Activated CD4-positive, alpha-beta T cell treated with anti-CD3 and anti-CD28 coated beads, Interleukin-2, amount 10 ng/mL, durations not matched to agents 24 days and 14 days (primary cell): Measurements from ENCODE around the gene ZER1. TPM values are rescaled to one million over a fixed set of nuclear protein-coding genes. Genes with fewer than 3 reads are reported as not detected.

Experiments
- DNase-seq: peaks from one replicate; pipeline ENCODE4 v3.0.0; 2022
- H3K27ac Mint-ChIP-seq: one replicate; pipeline ENCODE4 v1.8.0; 2022; ENCODE audit warnings: mild to moderate bottlenecking, mixed read lengths
- H3K27me3 Mint-ChIP-seq: one replicate; pipeline ENCODE4 v1.8.0; 2022; ENCODE audit warnings: mixed read lengths
- H3K36me3 Mint-ChIP-seq: one replicate; pipeline ENCODE4 v1.8.0; 2022; ENCODE audit warnings: low read depth, mild to moderate bottlenecking, mixed read lengths
- H3K4me1 Mint-ChIP-seq: one replicate; pipeline ENCODE4 v1.8.0; 2021; ENCODE audit warnings: mixed read lengths
- H3K4me3 Mint-ChIP-seq: one replicate; pipeline ENCODE4 v1.8.0; 2022; ENCODE audit warnings: mild to moderate bottlenecking, moderate library complexity, mixed read lengths
- H3K9me3 Mint-ChIP-seq: one replicate; pipeline ENCODE4 v1.8.0; 2021; ENCODE audit warnings: mixed read lengths
- intact Hi-C: fragments of 100-400 bp; cut with micrococcal nuclease; formaldehyde crosslinking; loops from one replicate; pipeline ENCODE4 v1.15.1; 2023
- total RNA-seq: library from RNA; stranded (reverse); gene quantifications from 2 replicates; pipeline ENCODE4 v1.2.3, GENCODE V29; 2022

ZER1 gene
- total RNA-seq, 1 donor from 2014 or later = 12.3 TPM

- no peak overlapping the region for H3K27ac Mint-ChIP-seq
- no peaks in the 10 kb centered on the region for H3K27me3 Mint-ChIP-seq
- H3K4me1 Mint-ChIP-seq = no peaks in the 10 kb centered on the region
Observed at GRCh38 chr9:128743421-128743820, 28.3 kb downstream of the ZER1 start.

GRCh38 chr9:128742401-128742800 is 29.3 kb downstream of the ZER1 start:
- H3K27me3 Mint-ChIP-seq = no peaks in the 10 kb centered on the region
- no peak overlapping the region for H3K4me3 Mint-ChIP-seq
- intact Hi-C loops = no loop called here
- DNase-seq = no peak
- H3K27ac Mint-ChIP-seq = no peak overlapping the region
- no peaks in the 10 kb centered on the region for H3K9me3 Mint-ChIP-seq
- no peaks in the 10 kb centered on the region for H3K4me1 Mint-ChIP-seq
- peaks cover 8% of the 10 kb centered on the region for H3K36me3 Mint-ChIP-seq

More at GRCh38 chr9:128743421-128743820, 28.3 kb downstream of the ZER1 start:
- DNase-seq = no peak
- H3K9me3 Mint-ChIP-seq = no peaks in the 10 kb centered on the region
- intact Hi-C loops = no loop called here
- no peak overlapping the region for H3K4me3 Mint-ChIP-seq
- H3K36me3 Mint-ChIP-seq = peaks cover 7% of the 10 kb centered on the region

- H3K36me3 Mint-ChIP-seq = peaks cover 19% of the 10 kb centered on the region
- no peaks in the 10 kb centered on the region for H3K9me3 Mint-ChIP-seq
- peak overlapping the region; percentile 45 for H3K27ac Mint-ChIP-seq
- intact Hi-C loops = no loop called here
- no peaks in the 10 kb centered on the region for H3K27me3 Mint-ChIP-seq
- no peaks in the 10 kb centered on the region for H3K4me1 Mint-ChIP-seq
- DNase-seq = peak; percentile 51
- no peak overlapping the region for H3K4me3 Mint-ChIP-seq
Observed at GRCh38 chr9:128735373-128735772, 36.4 kb downstream of the ZER1 start.

GRCh38 chr9:128733256-128733655 is 38.5 kb downstream of the ZER1 start:
- Mint-ChIP-seq H3K4me3 (no peak overlapping the region), H3K9me3 (no peaks in the 10 kb centered on the region), H3K27ac (no peak overlapping the region), H3K4me1 (no peaks in the 10 kb centered on the region), H3K27me3 (no peaks in the 10 kb centered on the region), H3K36me3 (peaks cover 12% of the 10 kb centered on the region)
- peak; percentile 70 for DNase-seq
- intact Hi-C loops = no loop called here

- Mint-ChIP-seq H3K4me3 (no peak overlapping the region), H3K9me3 (no peaks in the 10 kb centered on the region)
- intact Hi-C loops = no loop called here
Observed at GRCh38 chr9:128732576-128732975, 39.2 kb downstream of the ZER1 start.

DNA sequence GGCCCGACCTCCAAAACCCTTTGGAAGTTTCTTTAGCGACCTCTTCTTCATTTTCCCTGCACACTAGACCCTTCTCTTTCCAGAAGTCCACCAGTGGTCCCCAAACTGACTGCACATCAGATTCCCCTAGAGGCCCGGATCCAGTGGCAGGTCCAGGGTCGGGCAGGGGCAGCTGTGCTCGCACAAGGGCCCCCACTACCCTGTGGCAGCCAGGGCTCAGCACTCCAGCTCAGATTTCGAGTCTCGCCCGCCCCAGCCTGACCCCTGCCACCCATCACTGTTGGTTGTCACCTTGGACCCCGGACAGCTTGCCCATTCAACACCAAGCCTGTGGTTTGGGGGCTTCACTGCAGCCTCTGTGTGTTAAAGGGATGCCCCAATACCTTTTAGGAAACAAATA is 40.0 kb downstream of the ZER1 start:
- no peak for DNase-seq
- Mint-ChIP-seq H3K27ac (no peak overlapping the region), H3K4me3 (no peak overlapping the region), H3K27me3 (no peaks in the 10 kb centered on the region), H3K4me1 (peaks cover 2% of the 10 kb centered on the region), H3K36me3 (peaks cover 10% of the 10 kb centered on the region), H3K9me3 (no peaks in the 10 kb centered on the region)
- intact Hi-C loops = no loop called here

More at GRCh38 chr9:128732576-128732975, 39.2 kb downstream of the ZER1 start:
- DNase-seq = peak; percentile 52
- Mint-ChIP-seq H3K4me1 (peaks cover under 1% of the 10 kb centered on the region), H3K27me3 (no peaks in the 10 kb centered on the region), H3K27ac (no peak overlapping the region), H3K36me3 (peaks cover 13% of the 10 kb centered on the region)

DNA sequence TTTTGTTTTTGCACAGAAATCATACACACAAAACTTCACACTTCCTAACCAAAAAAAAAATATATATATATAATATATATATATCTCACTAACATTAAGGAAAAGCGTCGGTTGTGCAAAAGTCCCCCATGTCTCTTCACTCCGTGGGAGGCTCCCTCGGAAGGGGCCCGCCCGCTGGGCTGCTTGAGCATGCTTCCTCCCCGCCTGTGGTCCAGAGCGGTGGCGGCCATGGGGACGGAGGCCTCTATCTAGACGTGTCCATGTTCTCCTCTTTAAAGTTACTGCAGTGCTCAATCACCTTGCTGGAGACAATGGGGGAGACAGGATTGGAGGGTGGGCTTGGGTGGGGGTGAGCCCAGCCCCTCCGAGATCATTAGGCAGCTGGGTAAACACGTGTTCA is 40.6 kb downstream of the ZER1 start:
- peak; percentile 48 for DNase-seq
- intact Hi-C loops = no loop called here
- H3K27ac Mint-ChIP-seq = no peak overlapping the region
- H3K27me3 Mint-ChIP-seq = no peaks in the 10 kb centered on the region
- peaks cover 10% of the 10 kb centered on the region for H3K36me3 Mint-ChIP-seq
- H3K4me3 Mint-ChIP-seq = no peak overlapping the region
- H3K9me3 Mint-ChIP-seq = no peaks in the 10 kb centered on the region
- H3K4me1 Mint-ChIP-seq = peaks cover 4% of the 10 kb centered on the region

DNA sequence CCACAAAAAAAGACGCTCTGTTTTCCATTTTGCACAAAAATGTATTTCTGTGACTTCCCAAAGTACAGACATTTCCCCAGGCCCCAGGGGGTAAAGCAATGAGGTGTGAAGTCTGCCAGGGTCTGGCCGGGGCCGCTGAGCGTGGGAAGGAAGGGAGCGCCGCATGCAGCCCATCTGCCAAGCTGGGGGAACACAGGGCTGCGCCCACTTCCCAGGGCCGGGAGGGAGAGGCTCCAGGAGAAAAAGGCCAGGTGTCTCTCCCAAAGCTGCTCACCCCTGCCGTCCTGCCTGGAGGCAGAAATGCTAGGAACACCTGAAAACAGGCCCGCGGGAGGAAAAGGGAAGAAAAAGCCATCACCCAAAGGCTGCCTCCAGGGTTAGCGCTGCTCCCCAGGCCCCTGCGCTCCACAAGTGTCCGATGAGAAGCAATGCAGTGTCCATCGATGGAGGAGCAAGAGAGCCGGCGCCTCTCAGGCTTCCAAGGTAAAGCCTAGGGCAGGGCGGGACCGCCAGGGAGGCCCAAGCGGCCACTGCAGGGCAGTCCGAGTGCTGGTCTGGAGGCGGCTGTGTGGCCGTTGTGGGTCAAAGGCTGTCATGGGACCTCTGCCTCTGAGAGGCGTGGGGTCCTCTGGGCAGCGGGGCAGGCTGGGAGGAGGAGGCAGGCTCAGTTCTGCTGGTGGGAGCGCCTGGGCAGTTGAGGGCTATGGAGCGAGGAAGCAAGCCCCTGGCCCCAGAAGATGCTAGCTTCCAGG is 41.8 kb downstream of the ZER1 start:
- no peak for DNase-seq
- Mint-ChIP-seq H3K9me3 (no peaks in the 10 kb centered on the region), H3K36me3 (peaks cover 8% of the 10 kb centered on the region), H3K27ac (no peak overlapping the region), H3K4me3 (no peak overlapping the region), H3K4me1 (peaks cover 11% of the 10 kb centered on the region), H3K27me3 (no peaks in the 10 kb centered on the region)
- intact Hi-C loops = no loop called here

DNA sequence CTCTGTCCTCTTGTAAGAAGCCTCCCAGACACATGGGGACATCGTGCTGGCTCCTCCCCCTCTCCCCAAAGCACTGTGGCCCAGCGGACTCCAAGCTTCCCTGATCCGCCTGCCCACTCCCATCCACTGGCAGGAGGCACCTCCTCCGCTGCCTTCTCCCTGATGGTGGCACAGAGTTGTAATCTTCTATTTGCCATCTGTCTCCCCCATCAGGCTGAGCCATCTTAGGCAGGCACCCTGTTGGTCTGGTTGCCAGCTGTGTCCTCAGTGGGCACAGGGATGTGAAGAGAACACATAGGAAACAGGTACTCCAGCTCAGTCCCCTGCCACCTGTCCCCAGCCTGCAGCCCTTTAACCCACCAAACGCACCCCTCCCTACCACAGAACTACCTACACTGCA is 42.4 kb downstream of the ZER1 start:
- Mint-ChIP-seq H3K27ac (no peak overlapping the region), H3K9me3 (no peaks in the 10 kb centered on the region), H3K4me3 (no peak overlapping the region), H3K4me1 (peaks cover 18% of the 10 kb centered on the region), H3K27me3 (no peaks in the 10 kb centered on the region), H3K36me3 (peaks cover 9% of the 10 kb centered on the region)
- DNase-seq = no peak
- intact Hi-C loops = no loop called here

- Mint-ChIP-seq H3K9me3 (no peaks in the 10 kb centered on the region), H3K27me3 (no peaks in the 10 kb centered on the region), H3K36me3 (peaks cover 13% of the 10 kb centered on the region), H3K4me3 (no peak overlapping the region), H3K4me1 (peaks cover 24% of the 10 kb centered on the region), H3K27ac (no peak overlapping the region)
- intact Hi-C loops = no loop called here
- no peak for DNase-seq
Observed at GRCh38 chr9:128728298-128728697, 43.4 kb downstream of the ZER1 start.

DNA sequence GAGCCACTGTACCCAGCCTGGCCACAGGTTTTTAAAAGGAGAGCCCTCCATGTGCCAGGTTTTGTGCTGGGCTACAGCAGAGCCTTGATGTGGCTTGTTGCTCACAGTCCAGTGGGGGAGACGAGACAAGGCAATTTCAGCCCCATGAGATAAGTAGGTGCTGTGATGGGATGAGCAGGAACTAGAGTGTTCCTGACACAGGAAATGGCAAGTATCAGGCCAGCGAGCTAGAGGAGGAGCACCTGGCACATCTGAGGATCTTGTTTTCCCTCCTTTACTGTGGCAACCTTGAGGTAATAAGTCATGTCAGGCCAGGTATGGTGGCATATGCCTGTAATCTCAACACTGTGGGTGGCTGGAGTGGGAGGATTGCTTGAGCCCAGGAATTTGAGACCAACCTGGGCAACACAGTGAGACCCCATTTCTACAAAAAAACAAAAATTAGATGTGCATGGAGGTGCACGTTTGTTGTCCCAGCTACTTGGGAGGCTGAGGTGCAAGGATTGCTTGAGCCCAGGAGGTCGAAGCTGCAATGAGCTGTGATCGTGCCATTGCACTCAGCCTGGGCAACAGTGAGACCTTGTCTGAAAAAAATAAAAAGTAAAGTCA is 44.0 kb downstream of the ZER1 start:
- Mint-ChIP-seq H3K36me3 (peaks cover 8% of the 10 kb centered on the region), H3K4me3 (no peak overlapping the region), H3K27me3 (no peaks in the 10 kb centered on the region), H3K4me1 (peaks cover 29% of the 10 kb centered on the region), H3K9me3 (no peaks in the 10 kb centered on the region), H3K27ac (peak overlapping the region; percentile 20)
- DNase-seq = peak; percentile 49
- intact Hi-C loops = no loop called here

GRCh38 chr9:128724744-128725211 is 46.9 kb downstream of the ZER1 start:
- no peaks in the 10 kb centered on the region for H3K27me3 Mint-ChIP-seq
- intact Hi-C loops = loop anchor here (1.0 to 5.0 kb wide), 10 partner anchors 22 to 312 kb away; partner anchors contain the start of genes DYNC2I2, ENDOG, GLE1 and MIGA2

DNA sequence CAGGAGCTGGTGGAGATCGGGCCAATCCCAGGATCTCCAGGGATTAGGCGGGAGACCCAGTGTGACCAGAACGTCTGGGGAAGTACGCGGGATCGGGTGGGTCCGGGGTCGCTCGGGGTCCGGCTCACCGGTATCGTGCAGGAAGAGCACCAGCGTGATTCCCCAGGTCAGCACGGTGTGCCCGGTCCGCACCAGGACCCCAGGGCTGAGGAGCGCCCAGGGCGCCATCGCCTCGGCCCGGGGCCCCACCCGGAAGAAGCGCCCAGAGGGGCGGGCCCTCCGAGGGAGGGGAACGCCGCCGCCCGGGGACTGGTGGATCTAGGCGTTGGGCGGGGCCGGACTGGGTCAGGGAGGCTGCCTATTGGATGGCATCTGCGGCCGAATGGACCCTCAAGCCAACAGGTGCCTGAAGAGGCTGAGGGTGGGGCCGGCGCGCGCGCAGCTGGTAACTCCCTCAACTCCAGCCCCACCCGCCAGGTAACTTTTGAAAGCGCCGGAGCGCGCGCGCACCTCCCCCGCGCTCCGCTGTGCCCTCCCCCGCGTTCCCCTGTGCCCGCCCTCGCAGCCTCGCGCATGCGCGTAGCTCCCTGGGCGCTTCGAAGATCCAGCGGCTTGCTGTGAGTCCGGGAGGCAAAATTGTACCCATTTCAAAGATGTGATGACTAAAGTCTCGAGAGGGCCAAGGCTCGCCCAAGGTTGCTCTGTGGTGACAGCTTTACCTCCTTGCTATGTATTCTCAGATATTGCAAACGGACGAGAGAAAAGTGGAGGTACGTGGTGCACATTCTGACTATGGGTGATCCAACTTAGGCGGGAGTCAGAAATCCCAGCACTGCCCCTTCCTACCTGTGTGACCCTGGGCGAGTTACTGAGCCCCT is 47.6 kb downstream of the ZER1 start, which contains the start of gene ZDHHC12:
Gene ZDHHC12, minus strand, starts transcription at position 262 of the 878 bp plus-strand sequence. Its CDS starts 34 bp downstream, at position 228.
- peak; percentile 100 for DNase-seq
- intact Hi-C loops = loop anchor here (1.0 to 5.0 kb wide), 10 partner anchors 21 to 312 kb away; partner anchors contain the start of genes DYNC2I2, ENDOG, GLE1 and MIGA2
- H3K9me3 Mint-ChIP-seq = no peaks in the 10 kb centered on the region
- peak within 1 kb of the TSS; percentile 99 for H3K4me3 Mint-ChIP-seq
- peak within 1 kb of the TSS; percentile 94 for H3K27ac Mint-ChIP-seq
- peaks cover 19% of the 10 kb centered on the region for H3K36me3 Mint-ChIP-seq
- H3K27me3 Mint-ChIP-seq = no peaks in the 10 kb centered on the region
- peaks cover 37% of the 10 kb centered on the region for H3K4me1 Mint-ChIP-seq

More at GRCh38 chr9:128724744-128725211, 46.9 kb downstream of the ZER1 start:
- Mint-ChIP-seq H3K36me3 (peaks cover 15% of the 10 kb centered on the region), H3K9me3 (no peaks in the 10 kb centered on the region), H3K4me3 (peak overlapping the region; percentile 99), H3K27ac (peak overlapping the region; percentile 89), H3K4me1 (peaks cover 37% of the 10 kb centered on the region)
- peak; percentile 85 for DNase-seq
